SK-N-SH treated with all-trans-retinoic acid at 6 μM for 48 hours (cell line): Measurements from ENCODE around the gene CEP350.
A peak's percentile ranks its signal among the peaks of the same experiment; 100 is the strongest.

Experiments
- ARNTL ChIP-seq: fragments of 450-650 bp; formaldehyde crosslinking; IDR thresholded peaks from 2 replicates; pipeline ENCODE4 v1.5.0; 2020; ENCODE audit warnings: low read depth, mild to moderate bottlenecking, moderate library complexity, borderline replicate concordance
- ESRRG ChIP-seq: fragments of 250-450 bp; sonication (Bioruptor Pico); IDR thresholded peaks from 2 replicates; pipeline ENCODE4 v1.6.1; 2021; ENCODE audit warnings: mild to moderate bottlenecking
- GLIS3 ChIP-seq: fragments of 250-450 bp; sonication (Bioruptor Pico); IDR thresholded peaks from 2 replicates; pipeline ENCODE4 v1.5.0; 2020; ENCODE audit warnings: mild to moderate bottlenecking, moderate library complexity
- ISL1 ChIP-seq: fragments of 250-450 bp; sonication (Bioruptor Pico); IDR thresholded peaks from 2 replicates; pipeline ENCODE4 v2.1.2; 2022; ENCODE audit warnings: mild to moderate bottlenecking, moderate library complexity
- SNAI2 ChIP-seq: fragments of 250-450 bp; sonication (Bioruptor Pico); IDR thresholded peaks from 2 replicates; pipeline ENCODE4 v1.5.0; 2020; ENCODE audit warnings: mild to moderate bottlenecking, moderate library complexity
- ZFP3 ChIP-seq: fragments of 250-450 bp; sonication (Bioruptor Pico); IDR thresholded peaks from 2 replicates; pipeline ENCODE4 v1.5.0; 2020; ENCODE audit warnings: mild to moderate bottlenecking, moderate library complexity
- ZFP30 ChIP-seq: fragments of 450-650 bp; formaldehyde crosslinking; IDR thresholded peaks from 2 replicates; pipeline ENCODE4 v1.5.0; 2022; ENCODE audit warnings: mild to moderate bottlenecking, moderate library complexity
- ZNF565 ChIP-seq: fragments of 450-650 bp; formaldehyde crosslinking; conservative IDR thresholded peaks from 2 replicates; pipeline ENCODE4 v1.5.0; 2020; ENCODE audit warnings: low read depth, mild to moderate bottlenecking, moderate library complexity
- ZNF70 ChIP-seq: fragments of 450-650 bp; formaldehyde crosslinking; IDR thresholded peaks from 2 replicates; pipeline ENCODE4 v1.5.0; 2020; ENCODE audit warnings: mild to moderate bottlenecking, moderate library complexity
- TF ChIP-seq, protein P1 (sequence below): fragments of 250-450 bp; sonication (Bioruptor Pico); IDR thresholded peaks from 2 replicates; pipeline ENCODE4 v1.5.1; 2021; ENCODE audit warnings: mild to moderate bottlenecking, moderate library complexity
- TF ChIP-seq, protein P2 (sequence below): fragments of 250-450 bp; sonication (Bioruptor Pico); IDR thresholded peaks from 2 replicates; pipeline ENCODE4 v1.5.1; 2020; ENCODE audit warnings: low read depth, mild to moderate bottlenecking, moderate library complexity
- TF ChIP-seq, protein P3 (sequence below): fragments of 250-450 bp; sonication (Bioruptor Pico); IDR thresholded peaks from 2 replicates; pipeline ENCODE4 v1.8.0; 2020; ENCODE audit warnings: mild to moderate bottlenecking, moderate library complexity, borderline replicate concordance

DNA sequence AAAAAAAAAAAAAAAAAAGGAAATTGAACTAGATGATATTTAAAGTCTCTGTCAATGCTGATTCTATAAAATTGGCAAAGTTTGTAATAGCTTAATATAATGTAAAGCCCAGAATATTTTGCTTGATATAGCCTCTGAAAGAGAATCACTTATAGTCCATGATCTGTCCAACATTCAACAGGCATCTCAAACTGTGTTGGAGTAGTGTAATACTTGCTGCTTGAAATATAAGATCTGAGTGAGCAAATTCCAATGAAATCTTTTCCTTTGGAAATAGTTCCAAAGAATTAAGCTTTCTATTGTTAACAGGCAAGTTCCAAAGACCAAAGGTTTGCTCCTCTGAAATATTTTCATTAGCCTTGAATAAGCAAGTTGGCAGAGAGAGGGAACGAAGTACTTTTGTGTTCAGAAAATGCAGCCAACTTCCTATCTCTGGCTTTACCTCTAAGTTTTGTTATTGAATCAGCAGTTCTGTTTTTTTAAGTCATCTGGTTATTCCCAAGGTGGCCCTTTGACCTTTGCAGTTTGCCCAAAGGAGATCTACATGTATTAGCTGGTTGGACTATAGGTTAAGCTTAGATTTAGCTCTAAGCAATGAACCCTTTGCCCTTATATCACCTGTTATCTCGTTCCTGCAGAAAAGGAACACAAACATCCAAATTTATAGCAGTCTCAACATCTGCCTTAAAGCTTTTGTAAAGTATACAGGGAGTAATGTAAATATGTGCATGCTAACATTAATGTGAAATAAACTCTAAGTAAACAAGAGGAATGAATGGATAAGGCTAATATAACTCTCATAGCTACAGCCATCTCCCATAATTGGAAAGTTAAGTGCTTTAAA is 24.4 kb upstream of the CEP350 start:
- TF ChIP-seq SNAI2 (CRISPR knock-in tag) (no peak), ZFP30 (CRISPR knock-in tag) (no peak), ISL1 (0 out of 2 replicates have a peak, but pooled peaks have one; percentile 21), GLIS3 (no peak), ESRRG (no peak), ZFP3 (CRISPR knock-in tag) (no peak), ARNTL (no peak), ZNF70 (CRISPR knock-in tag) (no peak), ZNF565 (CRISPR knock-in tag) (no peak)
- TF ChIP-seq, protein P1, sequence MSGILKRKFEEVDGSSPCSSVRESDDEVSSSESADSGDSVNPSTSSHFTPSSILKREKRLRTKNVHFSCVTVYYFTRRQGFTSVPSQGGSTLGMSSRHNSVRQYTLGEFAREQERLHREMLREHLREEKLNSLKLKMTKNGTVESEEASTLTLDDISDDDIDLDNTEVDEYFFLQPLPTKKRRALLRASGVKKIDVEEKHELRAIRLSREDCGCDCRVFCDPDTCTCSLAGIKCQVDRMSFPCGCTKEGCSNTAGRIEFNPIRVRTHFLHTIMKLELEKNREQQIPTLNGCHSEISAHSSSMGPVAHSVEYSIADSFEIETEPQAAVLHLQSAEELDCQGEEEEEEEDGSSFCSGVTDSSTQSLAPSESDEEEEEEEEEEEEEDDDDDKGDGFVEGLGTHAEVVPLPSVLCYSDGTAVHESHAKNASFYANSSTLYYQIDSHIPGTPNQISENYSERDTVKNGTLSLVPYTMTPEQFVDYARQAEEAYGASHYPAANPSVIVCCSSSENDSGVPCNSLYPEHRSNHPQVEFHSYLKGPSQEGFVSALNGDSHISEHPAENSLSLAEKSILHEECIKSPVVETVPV (CRISPR knock-in tag), result no peak
- TF ChIP-seq, protein P2, sequence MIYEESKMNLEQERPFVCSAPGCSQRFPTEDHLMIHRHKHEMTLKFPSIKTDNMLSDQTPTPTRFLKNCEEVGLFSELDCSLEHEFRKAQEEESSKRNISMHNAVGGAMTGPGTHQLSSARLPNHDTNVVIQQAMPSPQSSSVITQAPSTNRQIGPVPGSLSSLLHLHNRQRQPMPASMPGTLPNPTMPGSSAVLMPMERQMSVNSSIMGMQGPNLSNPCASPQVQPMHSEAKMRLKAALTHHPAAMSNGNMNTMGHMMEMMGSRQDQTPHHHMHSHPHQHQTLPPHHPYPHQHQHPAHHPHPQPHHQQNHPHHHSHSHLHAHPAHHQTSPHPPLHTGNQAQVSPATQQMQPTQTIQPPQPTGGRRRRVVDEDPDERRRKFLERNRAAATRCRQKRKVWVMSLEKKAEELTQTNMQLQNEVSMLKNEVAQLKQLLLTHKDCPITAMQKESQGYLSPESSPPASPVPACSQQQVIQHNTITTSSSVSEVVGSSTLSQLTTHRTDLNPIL (CRISPR knock-in tag), result no peak
- TF ChIP-seq, protein P3, sequence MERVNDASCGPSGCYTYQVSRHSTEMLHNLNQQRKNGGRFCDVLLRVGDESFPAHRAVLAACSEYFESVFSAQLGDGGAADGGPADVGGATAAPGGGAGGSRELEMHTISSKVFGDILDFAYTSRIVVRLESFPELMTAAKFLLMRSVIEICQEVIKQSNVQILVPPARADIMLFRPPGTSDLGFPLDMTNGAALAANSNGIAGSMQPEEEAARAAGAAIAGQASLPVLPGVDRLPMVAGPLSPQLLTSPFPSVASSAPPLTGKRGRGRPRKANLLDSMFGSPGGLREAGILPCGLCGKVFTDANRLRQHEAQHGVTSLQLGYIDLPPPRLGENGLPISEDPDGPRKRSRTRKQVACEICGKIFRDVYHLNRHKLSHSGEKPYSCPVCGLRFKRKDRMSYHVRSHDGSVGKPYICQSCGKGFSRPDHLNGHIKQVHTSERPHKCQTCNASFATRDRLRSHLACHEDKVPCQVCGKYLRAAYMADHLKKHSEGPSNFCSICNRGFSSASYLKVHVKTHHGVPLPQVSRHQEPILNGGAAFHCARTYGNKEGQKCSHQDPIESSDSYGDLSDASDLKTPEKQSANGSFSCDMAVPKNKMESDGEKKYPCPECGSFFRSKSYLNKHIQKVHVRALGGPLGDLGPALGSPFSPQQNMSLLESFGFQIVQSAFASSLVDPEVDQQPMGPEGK (CRISPR knock-in tag), result no peak
